ENCODE measurements around the gene YIF1B. TPM values are rescaled to one million over a fixed set of nuclear protein-coding genes. Genes with fewer than 3 reads are reported as not detected.

YIF1B gene
- total and polyA plus RNA-seq, 2 experiments from 2014 or later, result 82.8 to 106 TPM

DNA sequence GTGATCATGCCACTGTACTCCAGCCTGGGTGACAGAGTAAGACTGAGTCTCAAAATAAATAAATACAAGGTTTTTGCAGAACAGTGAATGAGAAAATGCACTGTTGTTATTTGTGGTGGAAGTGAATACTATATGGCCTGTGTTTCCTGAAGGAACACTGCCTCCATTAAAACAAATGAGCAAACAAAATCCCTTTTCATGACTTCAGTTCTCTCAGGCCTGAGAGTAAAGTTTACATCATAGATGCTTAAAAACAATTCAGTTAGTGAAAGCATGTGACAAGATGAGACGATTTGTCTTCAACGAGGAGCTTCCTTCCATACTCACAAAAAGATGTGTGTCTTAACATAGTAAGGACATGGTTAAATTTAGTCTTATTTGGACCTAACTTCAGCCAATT lies 37.0 kb downstream of the YIF1B start:
- no peaks in the 10 kb centered on the region for H3K9me2 ChIP-seq (ENCODE audit: insufficient read depth)
- H3K4me3 ChIP-seq, result no peak overlapping the region
- no peak for DNase-seq (ENCODE audit: low spot score)
- TF ChIP-seq, protein P1, sequence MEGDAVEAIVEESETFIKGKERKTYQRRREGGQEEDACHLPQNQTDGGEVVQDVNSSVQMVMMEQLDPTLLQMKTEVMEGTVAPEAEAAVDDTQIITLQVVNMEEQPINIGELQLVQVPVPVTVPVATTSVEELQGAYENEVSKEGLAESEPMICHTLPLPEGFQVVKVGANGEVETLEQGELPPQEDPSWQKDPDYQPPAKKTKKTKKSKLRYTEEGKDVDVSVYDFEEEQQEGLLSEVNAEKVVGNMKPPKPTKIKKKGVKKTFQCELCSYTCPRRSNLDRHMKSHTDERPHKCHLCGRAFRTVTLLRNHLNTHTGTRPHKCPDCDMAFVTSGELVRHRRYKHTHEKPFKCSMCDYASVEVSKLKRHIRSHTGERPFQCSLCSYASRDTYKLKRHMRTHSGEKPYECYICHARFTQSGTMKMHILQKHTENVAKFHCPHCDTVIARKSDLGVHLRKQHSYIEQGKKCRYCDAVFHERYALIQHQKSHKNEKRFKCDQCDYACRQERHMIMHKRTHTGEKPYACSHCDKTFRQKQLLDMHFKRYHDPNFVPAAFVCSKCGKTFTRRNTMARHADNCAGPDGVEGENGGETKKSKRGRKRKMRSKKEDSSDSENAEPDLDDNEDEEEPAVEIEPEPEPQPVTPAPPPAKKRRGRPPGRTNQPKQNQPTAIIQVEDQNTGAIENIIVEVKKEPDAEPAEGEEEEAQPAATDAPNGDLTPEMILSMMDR (conservative IDR thresholded peaks at IDR 0.05; ENCODE audit: low read depth in 2 of 2), result no peak
- no peak for TF ChIP-seq ZNF114 (CRISPR knock-in tag; IDR thresholded peaks at IDR 0.05)
- no peak for TF ChIP-seq CREB1 (CRISPR knock-in tag; IDR thresholded peaks at IDR 0.05; ENCODE audit: low read depth)
- no peak for TF ChIP-seq ETS1 (IDR thresholded peaks at IDR 0.05)
- TF ChIP-seq POLR2AphosphoS5 (IDR thresholded peaks at IDR 0.05; ENCODE audit: low read depth), result no peak
- TF ChIP-seq EZH2 (IDR thresholded peaks at IDR 0.05; ENCODE audit: low read depth, unreplicated experiment), result no peak
- no peak for TF ChIP-seq JUNB (IDR thresholded peaks at IDR 0.05; ENCODE audit: unreplicated experiment)
- Mint-ChIP-seq H3K27ac (no peak overlapping the region), H3K27me3 (ENCODE audit: insufficient read depth, low read depth, poor library complexity) (no peaks in the 10 kb centered on the region), H3K4me3 (no peak overlapping the region), H3K36me3 (ENCODE audit: low read depth) (peaks cover 18% of the 10 kb centered on the region; the same call in 2 of the 3 replicates), H3K9me3 (no peaks in the 10 kb centered on the region), H3K4me1 (no peaks in the 10 kb centered on the region; the same call in 2 of the 3 replicates)
- H3K79me2 ChIP-seq (replicated peaks; ENCODE audit: insufficient read depth), result peaks cover 100% of the 10 kb centered on the region
- no peaks in the 10 kb centered on the region for H3K27me3 ChIP-seq (ENCODE audit: insufficient read depth)
- peaks cover 81% of the 10 kb centered on the region for H4K20me1 ChIP-seq (replicated peaks; ENCODE audit: insufficient read depth)
- 0 out of 2 replicates have a peak overlapping the region, but pooled peaks have one; percentile 76 for H3K27ac ChIP-seq (ENCODE audit: low read depth)
- H3K36me3 ChIP-seq (ENCODE audit: insufficient read depth), result no peaks in the 10 kb centered on the region
- no peak for ATAC-seq
- H3K4me2 ChIP-seq, result no peak overlapping the region
- H2AFZ ChIP-seq, result no peak overlapping the region
- H3K4me1 ChIP-seq (ENCODE audit: insufficient read depth), result no peaks in the 10 kb centered on the region
- H3F3A ChIP-seq (replicated peaks; ENCODE audit: low read depth), result peaks cover 12% of the 10 kb centered on the region; the same call in 1 of the 2 replicates

DNA sequence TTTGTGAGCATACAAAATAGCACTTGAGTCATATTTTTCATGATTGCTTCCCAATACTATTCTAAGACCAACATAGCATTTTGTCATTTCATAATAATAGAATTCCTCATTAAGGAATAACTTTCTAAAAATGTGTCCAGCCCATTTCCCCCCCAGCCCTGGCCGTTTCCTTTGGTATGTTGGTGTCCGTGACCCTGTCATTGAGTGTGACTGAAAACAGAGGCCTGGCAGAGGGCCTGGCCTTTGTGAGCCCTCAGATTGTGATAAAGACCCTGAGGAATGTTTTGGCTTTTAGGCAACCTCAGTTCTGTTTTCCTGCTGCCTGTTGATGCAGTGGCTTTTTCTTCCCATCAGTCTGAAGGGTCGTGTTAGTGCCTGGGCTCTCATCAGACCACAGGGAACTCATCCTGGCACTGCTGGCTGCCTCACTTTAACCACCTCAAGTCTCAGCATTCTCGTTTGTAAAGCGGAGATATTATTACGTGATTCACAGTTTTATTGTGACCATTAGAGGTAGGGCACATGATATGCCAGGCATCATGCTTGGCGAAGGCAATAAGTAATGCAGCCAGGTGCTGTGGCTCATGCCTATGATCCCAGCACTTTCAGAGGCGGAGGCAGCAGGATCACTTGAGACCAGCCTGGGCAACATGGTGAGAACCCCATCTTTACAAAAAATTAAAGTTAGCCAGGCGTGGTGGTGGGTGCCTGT lies 37.6 kb downstream of the YIF1B start:
- Histone ChIP-seq H3K79me2 (replicated peaks; ENCODE audit: insufficient read depth) (peaks cover 100% of the 10 kb centered on the region), H4K20me1 (replicated peaks; ENCODE audit: insufficient read depth) (peaks cover 82% of the 10 kb centered on the region), H3K4me3 (no peak overlapping the region), H3K4me2 (no peak overlapping the region), H3K36me3 (ENCODE audit: insufficient read depth) (no peaks in the 10 kb centered on the region), H3F3A (replicated peaks; ENCODE audit: low read depth) (peaks cover 13% of the 10 kb centered on the region; the same call in 1 of the 2 replicates), H3K27me3 (ENCODE audit: insufficient read depth) (no peaks in the 10 kb centered on the region), H3K27ac (ENCODE audit: low read depth) (peak overlapping the region; percentile 76), H2AFZ (no peak overlapping the region), H3K9me2 (ENCODE audit: insufficient read depth) (no peaks in the 10 kb centered on the region), H3K4me1 (ENCODE audit: insufficient read depth) (no peaks in the 10 kb centered on the region)
- DNase-seq (ENCODE audit: low spot score) (no peak), ATAC-seq (no peak; the same call in 2 of the 3 replicates)
- H3K9me3 Mint-ChIP-seq, result no peaks in the 10 kb centered on the region
- no peak overlapping the region for H3K4me3 Mint-ChIP-seq
- no peak overlapping the region for H3K27ac Mint-ChIP-seq
- no peak for TF ChIP-seq EZH2phosphoT487 (IDR thresholded peaks at IDR 0.05; ENCODE audit: unreplicated experiment)
- TF ChIP-seq, protein P2, sequence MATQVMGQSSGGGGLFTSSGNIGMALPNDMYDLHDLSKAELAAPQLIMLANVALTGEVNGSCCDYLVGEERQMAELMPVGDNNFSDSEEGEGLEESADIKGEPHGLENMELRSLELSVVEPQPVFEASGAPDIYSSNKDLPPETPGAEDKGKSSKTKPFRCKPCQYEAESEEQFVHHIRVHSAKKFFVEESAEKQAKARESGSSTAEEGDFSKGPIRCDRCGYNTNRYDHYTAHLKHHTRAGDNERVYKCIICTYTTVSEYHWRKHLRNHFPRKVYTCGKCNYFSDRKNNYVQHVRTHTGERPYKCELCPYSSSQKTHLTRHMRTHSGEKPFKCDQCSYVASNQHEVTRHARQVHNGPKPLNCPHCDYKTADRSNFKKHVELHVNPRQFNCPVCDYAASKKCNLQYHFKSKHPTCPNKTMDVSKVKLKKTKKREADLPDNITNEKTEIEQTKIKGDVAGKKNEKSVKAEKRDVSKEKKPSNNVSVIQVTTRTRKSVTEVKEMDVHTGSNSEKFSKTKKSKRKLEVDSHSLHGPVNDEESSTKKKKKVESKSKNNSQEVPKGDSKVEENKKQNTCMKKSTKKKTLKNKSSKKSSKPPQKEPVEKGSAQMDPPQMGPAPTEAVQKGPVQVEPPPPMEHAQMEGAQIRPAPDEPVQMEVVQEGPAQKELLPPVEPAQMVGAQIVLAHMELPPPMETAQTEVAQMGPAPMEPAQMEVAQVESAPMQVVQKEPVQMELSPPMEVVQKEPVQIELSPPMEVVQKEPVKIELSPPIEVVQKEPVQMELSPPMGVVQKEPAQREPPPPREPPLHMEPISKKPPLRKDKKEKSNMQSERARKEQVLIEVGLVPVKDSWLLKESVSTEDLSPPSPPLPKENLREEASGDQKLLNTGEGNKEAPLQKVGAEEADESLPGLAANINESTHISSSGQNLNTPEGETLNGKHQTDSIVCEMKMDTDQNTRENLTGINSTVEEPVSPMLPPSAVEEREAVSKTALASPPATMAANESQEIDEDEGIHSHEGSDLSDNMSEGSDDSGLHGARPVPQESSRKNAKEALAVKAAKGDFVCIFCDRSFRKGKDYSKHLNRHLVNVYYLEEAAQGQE (IDR thresholded peaks at IDR 0.05; ENCODE audit: unreplicated experiment), result no peak
- no peak for TF ChIP-seq POLR2AphosphoS5 (IDR thresholded peaks at IDR 0.05; ENCODE audit: low read depth)
- TF ChIP-seq, protein P1 (conservative IDR thresholded peaks at IDR 0.05; ENCODE audit: low read depth in 2 of 2), result no peak
- H3K36me3 Mint-ChIP-seq (ENCODE audit: low read depth), result peaks cover 15% of the 10 kb centered on the region; the same call in 2 of the 3 replicates
- no peaks in the 10 kb centered on the region; the same call in 2 of the 3 replicates for H3K4me1 Mint-ChIP-seq
- no peaks in the 10 kb centered on the region for H3K27me3 Mint-ChIP-seq (ENCODE audit: insufficient read depth, low read depth, poor library complexity)
